T-helper 9 cell (primary cell): ENCODE data around the gene DPAGT1.
"Not testable (repeated sequence)": the region's sequence is repeated elsewhere in the genome, so short reads cannot be mapped to it uniquely, and the experiment has no call there.

ENCODE experiments used
- DNase-seq: peaks from one replicate; pipeline ENCODE4 v3.0.0-alpha.2; 2020

Gene DPAGT1

DNA sequence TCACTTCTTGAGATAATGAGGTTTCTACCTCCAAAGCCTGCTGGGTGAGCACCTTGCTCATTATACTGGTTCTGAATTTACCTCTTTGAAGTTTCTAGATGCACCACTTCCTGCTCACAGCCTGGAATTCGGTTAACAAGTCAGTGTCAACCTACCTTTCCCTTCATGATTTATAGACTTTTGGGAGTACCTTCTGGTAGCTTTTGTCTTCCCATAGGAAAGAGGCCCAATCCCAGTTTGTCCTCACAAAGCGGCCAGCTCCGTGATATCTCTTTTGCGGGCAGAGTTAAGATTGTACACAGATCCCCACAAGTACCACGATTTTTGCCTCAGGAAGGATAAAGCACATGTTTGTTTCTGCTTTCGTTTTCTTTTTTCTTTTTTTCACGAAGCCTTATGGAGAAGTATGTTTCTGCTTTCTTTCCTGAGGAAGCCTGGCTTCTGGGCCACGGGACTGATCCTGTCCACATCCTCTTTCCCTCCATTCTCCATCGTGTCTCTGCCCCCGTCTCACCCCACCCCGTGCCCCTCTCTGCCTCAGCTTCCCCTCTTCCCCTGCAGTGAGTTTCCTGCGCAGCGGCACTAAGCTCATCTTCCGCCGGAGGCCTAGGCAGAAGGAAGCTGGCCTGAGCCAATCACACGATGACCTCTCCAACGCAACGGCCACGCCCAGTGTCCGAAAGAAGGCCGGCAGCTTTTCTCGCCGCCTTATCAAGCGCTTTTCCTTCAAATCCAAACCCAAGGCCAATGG is 14.0 kb upstream of the DPAGT1 start:
- DNase-seq = no peak

- no peak for DNase-seq
Observed at GRCh38 chr11:119114351-119114750, 12.7 kb upstream of the DPAGT1 start.

GRCh38 chr11:119113716-119114115 is 12.1 kb upstream of the DPAGT1 start:
- DNase-seq = no peak

- DNase-seq = no peak
Observed at GRCh38 chr11:119112314-119113020, 10.8 kb upstream of the DPAGT1 start.

GRCh38 chr11:119111361-119111925 is 9.8 kb upstream of the DPAGT1 start:
- no peak for DNase-seq

DNA sequence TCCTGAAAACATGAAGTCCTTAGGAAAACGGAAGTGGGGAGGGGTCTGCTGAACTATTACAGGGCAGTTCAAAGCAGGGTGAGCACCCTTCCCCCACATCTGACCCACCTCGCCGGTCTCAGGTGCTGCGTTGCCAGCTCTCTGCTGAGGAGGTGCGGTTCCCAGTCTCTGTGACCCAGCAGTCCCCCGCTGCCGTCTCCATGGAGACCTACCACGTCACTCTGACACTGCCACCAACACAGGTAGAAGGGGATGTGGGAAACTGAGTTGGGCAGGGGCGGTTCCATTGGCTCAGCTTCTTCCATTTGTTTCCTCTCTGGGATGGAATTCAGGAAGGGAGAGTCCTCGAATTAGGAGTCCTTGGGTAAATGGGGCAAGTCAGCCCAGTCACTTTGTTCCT is 8.8 kb upstream of the DPAGT1 start:
- no peak for DNase-seq

DNA sequence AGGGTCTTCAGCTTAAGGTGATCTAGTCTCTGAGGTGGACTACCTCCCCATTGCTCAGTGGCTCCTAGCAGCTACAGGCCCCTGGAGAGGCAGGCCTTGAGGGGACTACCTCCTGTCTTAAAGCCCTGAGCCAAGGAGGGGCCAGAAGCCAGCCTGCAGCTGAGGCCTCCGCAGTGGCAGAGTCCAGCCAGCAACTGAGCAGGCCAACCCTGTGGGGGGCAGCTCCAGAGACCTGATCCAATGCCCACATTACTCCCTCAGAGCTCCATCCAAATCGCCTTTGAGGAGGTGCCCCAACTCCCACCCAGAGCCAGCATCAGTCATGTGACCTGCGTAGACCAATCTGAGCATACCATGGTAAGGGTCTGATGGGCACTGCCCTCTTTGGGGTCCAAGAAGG is 8.2 kb upstream of the DPAGT1 start:
- DNase-seq = no peak

- no peak for DNase-seq
Observed at GRCh38 chr11:119108857-119109221, 7.2 kb upstream of the DPAGT1 start.

DNA sequence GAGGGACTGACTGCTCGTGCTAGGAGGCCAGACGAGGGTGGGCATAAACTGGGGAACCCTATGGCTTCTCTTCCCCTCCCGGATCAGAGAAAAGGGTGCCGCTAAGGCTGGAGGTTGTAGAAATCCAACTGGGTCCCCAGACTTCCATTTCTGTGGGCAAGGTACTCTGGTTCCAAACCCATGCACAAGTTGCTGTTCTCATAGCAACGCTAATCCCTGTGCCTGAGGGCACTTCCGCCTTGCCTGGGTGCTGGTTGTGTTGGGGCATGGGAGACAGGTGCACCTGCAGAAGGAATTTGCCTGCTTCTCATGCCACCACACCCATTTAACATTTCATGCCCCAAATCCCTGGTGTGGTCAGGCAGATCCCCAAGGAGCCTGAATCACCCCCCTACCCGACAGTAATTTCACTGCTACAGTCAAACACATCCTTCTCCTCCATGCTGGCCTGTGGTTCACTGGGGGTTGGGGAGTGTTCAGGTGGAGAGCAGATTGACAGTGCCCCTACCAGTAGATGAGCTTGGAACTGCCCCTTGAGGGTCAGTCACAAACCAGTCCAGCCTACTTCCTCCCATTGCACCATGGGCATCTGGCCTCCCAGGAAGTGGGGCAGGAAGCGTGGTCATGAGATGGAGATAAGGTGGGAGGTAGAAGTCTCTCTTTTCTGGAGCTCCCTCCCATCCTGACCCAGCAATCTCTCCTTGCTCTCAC is 6.6 kb upstream of the DPAGT1 start:
- DNase-seq = no peak

- DNase-seq = no peak
Observed at GRCh38 chr11:119107538-119108145, 6.0 kb upstream of the DPAGT1 start.

GRCh38 chr11:119106564-119107537 is 5.2 kb upstream of the DPAGT1 start, which contains the start of gene C2CD2L:
C2CD2L (plus strand) TSS chr11:119107344; CDS start chr11:119107742, 398 bp downstream.
- DNase-seq = peak; percentile 82

- DNase-seq = no peak
Observed at GRCh38 chr11:119103793-119104192, 2.1 kb upstream of the DPAGT1 start.

DNA sequence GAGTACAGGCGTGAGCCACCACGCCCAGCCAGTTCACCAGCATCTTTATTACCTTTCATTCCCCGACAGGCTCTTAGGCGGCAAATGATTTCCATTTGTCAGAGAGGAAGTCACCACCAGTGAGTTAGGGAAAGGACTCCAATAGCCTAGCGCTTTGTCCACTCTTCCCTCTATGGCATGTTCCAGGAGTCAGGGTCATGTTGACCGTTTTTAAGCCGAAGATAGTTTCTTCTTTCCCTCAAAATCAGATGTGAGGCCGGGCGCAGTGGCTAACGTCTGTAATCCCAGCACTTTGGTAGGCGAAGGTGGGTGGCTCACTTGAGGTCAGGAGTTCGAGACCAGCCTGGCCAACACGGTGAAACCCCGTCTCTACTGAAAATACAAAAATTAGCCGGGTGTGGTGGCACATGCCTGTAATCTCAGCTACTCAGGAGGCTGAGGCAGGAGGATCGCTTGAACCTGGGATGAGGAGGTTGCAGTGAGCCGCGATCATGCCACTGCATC is 1.6 kb upstream of the DPAGT1 start:
- DNase-seq = not testable (repeated sequence)

DNA sequence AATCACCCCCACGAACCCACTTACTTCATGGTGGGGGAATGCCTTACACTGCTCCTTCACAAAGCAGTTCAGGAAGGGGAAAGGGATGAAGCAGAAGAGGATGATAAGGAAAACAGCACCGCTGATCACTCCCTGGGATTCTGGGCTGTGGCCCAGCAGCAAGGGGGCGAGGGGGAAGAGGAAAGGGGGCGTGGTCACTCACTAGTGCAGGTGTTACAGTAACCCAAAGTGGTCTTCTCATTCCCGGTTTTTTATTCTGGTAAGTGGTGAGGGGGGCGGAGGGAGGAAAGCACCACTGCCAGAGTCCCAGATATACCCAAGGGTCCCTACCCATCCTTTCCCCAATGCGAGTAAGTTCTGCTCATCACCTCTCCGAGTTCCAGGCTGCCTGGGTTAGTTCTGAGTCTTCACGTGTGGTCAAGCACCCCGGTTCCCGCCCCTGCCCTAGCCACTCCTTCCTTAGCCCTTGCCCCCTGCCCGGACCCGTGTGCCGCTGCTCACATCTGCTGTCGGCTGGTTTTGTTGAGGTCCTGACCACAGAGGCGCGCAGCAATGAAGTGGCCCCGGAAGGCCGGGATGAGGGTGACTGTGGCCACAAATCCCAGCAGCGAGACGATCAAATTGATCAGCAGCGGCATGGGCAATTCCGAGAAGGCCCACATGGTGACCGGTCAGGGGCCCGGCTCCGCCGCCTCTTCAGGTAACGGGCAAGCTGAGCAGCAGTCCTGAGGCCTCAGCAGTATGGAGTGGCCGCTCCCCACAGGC is 477 bp downstream of the DPAGT1 start:
- DNase-seq = no peak

DNA sequence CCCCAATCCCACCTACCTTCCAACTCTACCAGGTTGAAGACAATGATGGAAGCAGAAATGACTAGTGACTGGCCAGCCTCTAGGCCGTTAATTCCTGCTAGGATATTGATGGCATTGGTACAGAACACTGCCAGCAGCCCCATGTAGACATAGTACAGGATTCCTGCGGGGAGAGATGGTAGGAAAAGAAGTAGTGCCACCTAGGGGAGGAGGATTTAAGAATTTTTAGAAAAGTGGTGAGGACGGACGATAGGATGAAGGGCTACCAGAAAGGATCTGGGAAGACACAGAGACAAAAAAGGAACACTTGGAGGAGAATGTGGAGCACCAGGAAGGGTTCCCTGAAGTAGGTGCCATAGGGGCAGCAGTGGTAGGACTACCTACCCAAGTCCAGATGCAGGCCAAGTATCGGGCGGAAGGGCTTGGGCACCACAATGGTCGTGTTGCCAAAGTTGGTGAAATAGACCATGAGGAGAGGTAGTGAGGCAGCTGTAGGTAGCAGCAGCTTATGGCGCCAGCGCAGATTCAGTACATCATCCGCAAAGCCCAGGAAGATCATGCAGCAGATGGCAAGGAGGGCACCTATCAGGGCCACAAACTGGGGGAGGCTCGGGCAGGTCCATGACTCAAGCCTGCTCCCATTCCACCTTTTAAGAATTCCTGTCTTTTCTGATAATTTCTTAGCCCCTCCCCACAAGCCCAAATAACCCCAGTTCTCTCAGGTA is 1.2 kb downstream of the DPAGT1 start:
- no peak for DNase-seq

- no peak for DNase-seq
Observed at GRCh38 chr11:119099711-119100110, 1.9 kb downstream of the DPAGT1 start.

- peak; percentile 97 for DNase-seq
Observed at GRCh38 chr11:119095066-119095880, 6.4 kb downstream of the DPAGT1 start.

GRCh38 chr11:119094816-119095065 is 6.9 kb downstream of the DPAGT1 start:
- DNase-seq = no peak
